GM18498 (cell line): ENCODE results near the gene RCN2.
A peak's percentile ranks its signal among the peaks of the same experiment; 100 is the strongest.

Source experiments
- ATAC-seq: cut with Tn5 transposase; IDR thresholded peaks from one replicate; pipeline ENCODE4 v1.9.1; 2021; ENCODE audit warnings: mild to moderate bottlenecking, moderate library complexity; ENCODE audit not compliant: unreplicated experiment

The RCN2 gene

DNA sequence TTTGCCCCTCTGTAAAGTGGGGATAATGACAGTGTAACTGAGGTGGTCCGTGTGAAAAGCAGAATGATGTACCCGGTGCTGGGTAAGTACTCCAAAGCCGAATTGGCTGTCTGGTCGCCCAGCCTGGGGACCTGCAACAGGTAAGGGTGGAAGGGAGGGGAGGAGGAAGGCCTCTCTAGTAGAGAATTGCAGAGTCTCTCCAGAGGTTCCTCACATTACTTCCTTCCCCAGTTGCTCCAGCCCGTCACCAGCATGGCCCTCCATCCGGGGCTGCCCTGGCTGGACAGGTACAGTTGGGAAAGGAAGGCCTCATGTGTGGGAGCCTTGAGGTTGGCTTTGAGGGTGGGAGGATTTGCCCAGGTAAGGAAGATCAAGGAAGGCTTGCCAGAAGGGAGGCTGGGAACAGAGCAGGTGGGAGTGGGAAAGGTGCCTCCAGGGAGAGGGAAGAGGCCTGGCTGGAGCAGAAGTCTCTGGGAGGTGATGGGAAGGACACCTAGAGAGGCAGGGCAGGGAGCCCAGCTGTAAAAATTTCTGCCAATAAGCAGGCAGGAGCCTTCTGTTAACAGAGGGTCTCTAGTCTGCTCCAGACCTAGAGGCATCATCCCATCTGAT, 61.7 kb downstream of the RCN2 start:
- ATAC-seq: no peak

DNA sequence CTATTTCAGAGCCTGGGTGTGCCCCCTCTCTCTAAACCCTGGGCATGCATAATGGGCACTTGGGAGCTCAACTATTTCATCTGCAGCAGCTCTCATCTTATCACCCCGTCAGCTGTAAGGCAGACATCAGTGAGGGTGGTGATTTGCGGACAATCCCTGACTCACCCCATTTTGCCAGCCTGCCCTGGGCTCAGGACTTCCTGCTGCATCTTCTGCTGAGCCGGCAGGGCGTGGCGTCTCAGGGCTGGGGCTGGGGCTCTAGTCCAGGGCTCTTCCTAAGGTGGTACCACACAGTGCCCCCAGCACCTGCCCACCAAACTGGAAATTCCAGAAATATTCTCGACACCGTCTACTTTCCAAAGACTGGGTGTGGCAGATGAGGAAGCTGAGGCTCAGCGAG, 62.5 kb downstream of the RCN2 start:
- no peak for ATAC-seq

DNA sequence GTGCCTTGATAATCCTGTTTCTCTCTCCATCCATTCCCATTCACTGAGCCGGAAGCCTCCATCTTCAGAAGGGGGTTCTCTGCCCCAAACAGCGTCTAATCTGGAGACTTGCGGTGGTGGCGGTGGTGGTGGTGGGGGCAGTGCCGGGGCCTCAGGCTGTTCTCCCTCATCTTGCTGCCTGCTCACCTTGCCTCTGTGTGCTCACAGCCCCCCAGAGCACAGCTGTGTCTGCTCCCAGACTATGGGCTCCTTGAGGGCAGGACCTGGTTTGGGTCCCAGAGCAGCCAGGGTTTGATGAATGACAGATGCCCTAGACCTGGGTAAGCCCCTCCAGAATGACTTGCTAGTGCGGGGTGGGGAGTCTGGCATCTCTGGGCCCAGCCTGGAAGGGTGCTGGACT, 62.9 kb downstream of the RCN2 start:
- ATAC-seq: no peak

DNA sequence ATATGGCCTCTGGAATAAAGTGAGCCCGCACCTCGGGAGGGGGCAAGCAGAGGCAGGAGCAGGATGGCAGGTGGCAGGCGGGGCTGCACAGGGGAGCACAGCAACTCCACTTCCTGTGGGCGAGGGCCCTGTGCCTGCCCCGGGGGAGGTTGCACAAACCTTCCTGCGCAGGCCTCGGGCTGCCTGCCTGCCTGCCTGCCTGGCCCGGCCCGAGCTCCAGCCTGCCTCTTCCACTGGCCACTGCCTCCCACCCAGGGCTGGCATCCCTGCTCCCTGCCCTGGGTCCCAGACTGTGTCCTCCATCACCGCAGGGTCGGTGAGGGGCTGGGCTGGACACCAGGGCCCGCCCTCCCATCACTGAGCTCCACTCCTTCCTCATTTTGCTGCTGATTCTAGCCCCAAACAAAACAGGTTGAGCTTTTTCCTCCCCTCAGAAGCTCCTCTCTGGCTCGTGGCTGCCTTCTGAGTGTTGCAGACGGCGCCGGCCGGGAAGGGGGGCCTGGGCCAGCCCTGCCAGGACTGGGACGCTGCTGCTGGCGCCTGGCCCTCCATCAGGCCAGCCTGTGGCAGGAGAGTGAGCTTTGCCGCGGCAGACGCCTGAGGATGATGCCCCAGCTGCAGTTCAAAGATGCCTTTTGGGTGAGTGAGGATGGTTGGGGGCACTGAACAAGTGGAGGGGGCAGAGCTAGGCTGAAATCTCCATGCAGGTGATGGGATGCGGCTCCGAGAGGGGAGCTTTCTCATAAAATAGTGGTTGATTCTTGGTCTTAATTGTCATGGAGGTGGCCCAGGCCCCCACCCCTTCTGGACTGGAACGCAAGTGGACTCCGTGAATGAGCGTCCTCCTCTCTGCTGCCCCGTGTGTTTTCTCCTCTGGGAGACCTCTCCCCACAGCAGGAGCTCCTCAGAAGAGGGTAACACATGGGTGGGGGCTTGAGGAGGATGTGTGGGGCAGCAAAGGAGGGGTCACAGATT, 63.7 kb downstream of the RCN2 start, which contains the start of gene PSTPIP1:
Gene PSTPIP1 (plus strand): TSS at position 156 of the 975 bp plus-strand sequence. CDS start 448 bp downstream, at position 604.
- ATAC-seq: peak; percentile 71

DNA sequence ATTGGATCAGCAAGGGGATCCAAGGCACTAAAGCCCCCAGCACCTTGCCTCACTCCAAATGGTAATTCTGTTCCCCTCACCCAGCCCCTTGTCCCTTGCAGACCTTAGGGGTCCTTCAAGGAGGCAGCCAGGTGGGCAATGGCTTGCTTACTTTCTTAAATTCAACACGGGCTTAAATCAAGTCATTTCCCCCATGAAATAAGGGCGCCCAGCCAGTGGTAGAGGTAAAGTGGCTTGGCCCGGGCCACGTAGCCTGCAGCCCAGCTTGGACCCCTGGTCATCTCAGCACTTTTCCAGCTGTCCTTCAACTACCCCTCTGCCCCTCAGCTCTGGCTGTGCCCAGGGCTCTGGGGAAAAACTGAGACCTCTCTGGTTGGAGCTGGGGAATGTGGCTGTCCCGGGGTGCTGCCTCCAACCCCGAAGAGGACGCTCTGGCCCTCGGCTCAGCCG, 64.6 kb downstream of the RCN2 start:
- ATAC-seq: no peak

DNA sequence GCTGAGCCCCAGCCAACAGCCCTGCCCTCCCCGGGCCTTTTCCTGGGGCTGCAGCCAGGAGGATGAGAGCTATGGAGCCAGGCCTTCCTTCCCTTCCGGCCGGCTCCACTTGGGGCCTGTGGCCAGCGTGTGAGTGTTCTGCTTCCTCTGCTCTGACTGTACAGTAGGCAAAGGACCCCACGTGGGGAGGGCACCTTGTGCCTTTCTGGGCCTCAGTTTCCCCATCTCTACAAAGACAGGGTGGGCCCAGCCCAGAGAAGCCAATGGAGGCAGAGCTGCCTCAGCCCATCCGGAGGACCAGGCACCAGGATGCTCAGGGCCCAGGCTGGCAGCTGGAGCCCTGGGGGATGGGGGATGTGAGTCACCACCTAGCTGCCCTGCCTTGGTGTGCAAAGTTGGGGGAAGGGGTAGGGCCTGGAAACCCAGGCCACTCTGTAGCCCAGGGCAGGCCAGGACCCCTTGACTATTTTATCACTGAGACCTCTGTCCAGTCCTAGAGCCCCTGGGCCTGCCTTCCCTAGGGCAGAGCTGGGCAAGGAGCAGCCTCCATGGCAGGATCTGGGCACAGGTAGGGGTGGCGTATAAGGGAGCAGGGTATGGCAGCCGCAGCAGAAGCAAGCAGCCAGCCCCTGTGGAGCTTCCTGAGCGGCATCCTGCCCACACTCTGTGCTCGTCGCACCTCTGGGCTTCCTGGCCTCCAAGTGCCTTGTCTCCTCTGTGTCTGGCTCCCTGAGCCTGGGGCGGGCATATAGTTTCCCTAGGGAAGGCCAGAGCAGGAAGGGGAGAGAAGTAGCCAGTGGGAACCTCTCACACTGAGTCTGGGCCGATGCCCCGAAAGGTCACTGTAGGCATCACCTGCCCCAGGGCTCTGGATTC, 65.2 kb downstream of the RCN2 start:
- ATAC-seq: no peak

DNA sequence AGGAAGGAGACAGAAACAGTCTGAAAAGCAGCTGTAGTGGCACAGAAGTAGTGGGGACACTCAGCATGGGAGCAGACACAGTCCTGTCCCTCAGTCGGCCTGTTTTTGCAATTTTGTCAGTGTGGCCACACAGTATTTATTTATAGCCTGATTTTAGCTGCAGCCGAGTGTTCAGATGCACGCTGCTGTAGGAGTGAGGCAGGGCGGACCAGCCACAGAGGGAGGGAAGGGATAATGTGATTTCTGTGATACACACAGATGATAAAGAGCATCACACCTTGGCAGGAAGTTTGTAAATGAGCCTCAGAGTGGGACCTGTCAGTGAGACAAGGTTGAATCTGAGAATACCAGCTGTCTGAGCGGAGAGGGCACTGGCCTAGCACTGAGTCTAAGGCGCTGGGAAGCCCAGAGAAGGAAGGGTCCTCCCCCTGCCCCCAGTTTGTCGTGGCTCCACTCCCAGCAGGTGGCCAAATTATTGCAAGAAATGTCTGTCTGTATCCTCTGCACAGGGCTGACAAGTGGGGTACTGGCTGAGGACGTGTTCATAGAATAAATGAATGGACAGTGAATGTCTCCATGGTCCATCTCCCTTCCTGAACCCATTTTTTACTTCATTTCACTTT, 67.2 kb downstream of the RCN2 start:
- ATAC-seq: no peak

DNA sequence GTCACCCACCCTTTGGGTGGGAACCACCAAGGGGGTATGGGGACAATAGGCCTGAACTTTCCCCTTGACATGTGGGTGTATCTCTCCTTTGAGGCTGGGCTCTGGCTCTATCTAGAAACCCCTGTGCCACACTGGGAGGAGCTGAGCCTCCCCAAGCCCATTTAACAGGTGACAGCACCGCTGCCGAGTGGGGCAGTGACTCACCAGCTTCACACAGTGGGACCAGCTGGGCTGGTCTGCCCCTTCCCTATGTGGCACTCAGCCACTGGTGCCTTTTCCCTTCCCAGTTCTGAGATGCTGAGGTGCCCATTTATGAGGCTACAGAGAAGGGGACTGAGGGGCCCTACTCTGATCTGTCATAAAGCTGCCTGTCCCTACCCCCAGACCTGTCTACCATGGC, 68.4 kb downstream of the RCN2 start:
- no peak for ATAC-seq

DNA sequence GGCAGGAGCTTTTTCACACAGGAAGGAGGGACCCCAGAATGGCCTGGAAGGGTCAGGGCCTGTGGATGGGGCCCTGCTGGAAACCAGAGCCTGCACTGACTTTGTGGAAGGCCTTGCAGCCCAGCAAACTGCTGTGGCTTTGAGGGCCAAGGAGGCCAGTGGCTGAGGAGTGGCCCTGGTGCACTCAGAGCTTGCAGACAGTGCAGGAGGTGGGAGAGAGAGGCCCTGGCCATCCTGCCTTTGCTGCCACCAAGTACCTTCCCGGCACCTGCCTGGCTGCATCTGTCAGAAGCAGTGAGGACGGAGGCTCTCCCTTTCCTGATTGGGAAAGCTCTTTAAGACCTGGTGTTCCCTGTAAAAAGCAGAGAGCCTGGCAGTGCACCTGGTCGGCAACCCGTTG, 69.8 kb downstream of the RCN2 start:
- no peak for ATAC-seq

DNA sequence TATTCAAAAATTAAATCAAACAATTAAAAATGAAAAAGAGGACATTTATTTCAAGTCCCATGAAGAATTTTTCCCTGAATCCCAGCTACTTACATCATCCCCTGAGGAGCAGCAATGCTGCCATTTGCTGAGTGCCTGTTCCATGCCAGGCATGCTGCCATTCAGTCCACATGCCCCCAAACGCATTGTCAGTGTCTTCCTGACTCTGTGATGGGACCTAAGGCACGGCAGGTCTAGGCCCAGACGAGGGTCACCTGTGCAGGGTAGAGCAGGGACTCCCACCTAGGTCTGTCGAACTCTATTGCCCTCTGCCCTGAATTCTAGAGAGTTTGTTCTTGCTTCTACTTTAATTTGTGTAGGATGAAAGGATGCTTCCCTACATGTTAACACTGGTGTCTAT, 70.4 kb downstream of the RCN2 start:
- ATAC-seq: no peak

DNA sequence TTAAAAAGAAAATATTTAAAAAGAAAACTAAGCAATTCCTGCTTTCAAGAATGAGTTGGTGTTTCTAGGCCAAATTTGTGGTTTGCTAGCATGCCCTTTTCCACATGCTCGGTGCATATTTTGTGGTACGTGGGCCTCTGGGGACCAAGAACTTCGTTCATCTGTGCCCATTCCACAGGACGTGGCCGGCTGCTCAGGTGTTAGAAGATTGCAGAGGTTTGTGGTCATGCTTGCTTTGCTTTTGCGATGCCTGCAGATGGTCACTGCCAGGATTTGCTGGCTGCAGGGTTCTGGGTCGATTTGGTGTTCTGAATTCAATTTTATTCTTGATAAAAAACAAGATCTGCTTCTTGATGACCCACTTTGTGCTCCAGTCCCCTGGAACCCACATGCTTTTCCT, 70.9 kb downstream of the RCN2 start:
- no peak for ATAC-seq

DNA sequence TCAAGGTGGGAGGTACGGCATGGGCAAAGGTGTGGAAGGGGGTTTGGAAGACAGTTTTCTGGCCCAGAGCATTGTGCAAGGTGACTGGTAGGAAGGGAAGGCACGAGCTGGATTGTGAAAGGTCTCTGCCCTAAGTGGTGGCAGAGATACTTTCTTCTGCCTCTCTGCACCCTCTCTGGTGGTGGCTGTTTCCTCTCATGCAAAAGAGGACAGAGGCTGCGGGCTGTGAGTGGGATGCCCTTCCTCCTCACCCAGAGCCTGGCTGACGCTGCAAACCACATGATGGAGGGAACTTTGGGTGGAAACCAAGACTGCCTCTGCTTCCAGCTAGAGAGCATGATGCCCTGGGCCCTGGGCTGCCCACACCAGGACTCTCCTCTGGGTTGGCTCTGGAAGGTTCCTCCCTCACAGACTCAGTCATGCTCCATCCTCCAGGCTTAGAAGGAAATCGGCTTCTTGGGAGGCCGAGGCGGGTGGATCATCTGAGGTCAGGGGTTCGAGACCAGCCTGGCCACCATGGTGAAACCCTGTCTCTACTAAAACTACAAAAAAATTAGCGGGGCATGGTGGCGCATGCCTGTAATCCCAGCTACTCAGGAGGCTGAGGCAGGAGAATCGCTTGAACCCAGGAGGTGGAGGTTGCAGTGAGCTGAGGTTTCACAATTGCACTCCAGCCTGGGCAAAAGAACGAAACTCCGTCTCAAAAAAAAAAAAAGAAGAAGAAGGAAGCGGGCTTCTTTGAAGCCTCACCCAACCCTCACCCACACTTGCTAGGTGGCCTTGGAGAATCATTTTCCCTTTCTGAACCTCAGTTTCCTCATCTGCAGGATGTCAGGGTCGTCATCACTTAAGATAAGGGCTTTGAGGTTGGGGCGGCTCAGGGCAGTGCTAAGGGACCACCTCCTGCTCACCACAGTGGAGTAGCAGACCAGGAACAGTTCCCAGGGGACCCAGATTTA, 71.7 kb downstream of the RCN2 start:
- ATAC-seq: peak; percentile 89
